ENCODE results near the gene ZNF599.
"Not testable (repeated sequence)": the region's sequence is repeated elsewhere in the genome, so short reads cannot be mapped to it uniquely, and the experiment has no call there.

ZNF599 gene

DNA sequence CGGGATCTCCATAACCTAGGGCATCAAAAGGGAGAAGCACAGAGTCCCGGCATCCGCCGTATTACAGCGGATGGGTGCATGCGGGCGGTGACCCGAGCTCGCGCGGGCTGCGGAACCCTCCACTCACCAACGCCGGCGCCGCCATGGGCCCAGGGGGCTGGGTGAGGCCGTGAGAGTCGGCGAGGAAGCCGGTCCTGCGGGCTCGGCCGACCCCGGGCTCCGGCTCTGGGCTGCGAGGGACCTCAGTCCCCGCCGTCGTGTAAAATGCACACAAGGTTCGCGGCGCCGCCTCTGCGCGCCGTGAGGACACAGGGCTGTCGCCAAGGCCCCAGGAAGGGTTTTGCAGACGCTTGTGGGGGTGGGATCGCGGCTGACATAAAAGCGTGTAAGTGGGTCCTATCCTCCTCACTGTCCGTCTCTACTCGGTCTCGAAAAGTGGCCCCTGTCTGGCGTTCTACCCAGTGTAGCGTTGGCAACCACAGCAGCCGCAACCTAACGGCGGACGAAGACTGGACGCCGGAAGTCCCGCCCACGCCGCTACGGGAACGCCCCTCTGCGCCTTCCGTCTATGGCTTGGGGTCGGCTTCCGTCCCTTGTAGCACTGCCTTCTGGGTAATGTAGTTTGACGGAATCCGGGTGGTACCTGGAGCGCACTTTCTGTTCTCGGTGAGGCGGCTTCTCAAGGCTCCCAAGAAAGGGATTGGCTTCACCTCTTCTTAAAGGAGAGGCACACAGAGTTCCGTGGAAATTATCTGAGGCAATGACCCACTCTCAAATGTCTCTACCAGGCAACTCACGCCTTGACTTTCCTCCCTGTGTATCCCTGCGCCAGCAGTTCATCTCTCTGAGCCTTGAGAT lies at the start of gene ZNF599:
TSS of gene ZNF599 (minus strand) at position 519 of the 858 bp plus-strand sequence. CDS start at position 145, 374 bp downstream.
- DNase-seq (ENCODE audit: low read depth), result peak; percentile 90

DNA sequence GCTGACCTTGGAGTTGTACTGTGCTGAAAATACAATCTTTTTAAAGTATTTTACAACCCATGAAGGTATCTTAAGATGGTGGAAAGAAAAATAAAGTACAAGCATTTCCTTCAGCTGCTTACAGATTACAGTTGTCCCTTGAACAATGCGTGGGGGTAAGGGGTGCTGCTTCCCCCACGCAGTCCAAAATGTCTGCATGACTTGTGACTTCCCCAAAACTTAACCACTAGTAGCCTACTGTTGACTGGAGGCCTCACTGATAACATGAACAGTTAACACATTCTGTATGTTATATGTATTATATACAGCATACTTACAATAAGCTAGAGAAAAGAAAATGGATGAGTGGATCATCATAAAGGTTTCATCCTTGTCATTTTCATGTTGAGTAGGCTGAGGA lies 45.3 kb upstream of the ZNF599 start:
- DNase-seq (ENCODE audit: low read depth), result no peak

DNA sequence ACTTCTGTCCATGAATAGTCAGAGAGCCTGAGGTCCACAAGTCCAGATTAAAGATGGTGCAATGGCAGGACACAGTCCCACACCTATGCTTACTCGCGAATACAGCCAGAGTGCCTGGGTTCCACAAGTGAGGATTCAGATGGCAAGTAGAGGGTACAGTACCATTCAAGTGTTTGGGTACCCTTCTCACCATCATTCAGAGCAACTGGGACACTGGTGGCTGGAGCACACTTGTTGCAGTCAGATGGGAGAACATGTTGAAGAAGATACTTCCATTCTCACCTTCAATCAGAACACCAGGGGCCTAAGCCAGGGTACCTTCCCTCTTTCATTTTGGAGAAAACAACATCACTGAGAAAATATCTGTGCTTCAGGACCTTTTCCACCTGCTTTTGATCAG lies 43.7 kb upstream of the ZNF599 start:
- DNase-seq (ENCODE audit: low read depth), result no peak

DNA sequence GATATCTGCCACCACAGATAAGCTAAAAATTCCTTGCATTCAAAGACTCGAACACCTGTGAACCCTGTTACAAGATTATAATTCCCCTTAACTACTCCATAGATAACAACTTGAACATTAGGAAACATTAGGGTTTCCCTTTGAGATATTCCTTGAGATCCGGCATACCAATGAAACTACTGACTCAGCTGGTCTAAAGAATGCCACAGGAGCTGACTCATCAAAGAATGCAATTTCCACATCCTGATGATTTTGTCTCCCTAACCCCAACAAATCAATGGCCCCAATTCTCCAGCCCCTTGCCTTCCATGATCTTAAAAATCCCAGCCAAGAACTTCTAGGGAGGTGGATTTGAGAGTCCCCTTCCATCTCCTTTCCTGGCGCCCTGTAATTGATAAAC lies 35.6 kb upstream of the ZNF599 start:
- DNase-seq (ENCODE audit: low read depth), result peak; percentile 83

DNA sequence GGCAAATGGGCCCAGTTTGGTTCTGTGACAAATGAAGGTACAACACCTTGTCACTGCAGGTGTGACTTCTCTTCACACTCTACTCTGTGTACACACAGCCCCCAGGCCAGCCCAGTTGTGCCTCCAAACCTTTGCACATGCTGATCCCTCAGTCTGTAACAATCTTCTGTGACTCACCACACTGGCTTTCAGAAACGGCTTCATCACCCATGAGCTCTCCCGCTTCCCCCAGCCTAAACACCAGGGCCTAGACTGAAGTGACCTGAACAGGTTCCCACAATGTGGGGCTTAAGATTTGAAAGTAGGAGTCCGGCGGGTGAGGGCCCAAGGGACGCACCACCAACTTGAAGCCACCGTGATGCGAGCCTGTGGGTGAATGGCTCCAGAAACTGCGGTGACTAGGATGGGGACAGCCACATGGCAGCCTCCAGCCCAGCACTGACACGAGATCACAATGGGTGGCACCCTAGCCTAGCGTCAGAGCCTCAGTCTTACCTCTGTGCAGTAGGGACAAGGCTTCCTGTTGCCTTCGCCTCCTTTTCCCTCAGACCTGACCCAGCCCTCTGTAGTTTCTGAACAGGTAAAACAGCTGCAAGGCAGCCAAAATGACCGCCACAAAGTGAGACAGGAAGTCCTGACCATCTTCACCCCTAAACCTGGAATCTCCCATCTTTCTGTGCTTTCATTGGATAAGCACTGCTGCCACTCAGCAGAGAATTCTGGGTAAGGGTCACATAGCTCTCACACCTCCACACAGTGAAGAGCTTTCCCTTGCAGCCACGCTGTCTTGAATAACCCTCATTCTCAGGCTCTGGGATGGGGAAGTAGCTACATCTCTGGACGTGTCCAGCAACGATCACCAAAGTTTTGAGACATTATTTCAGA lies 34.2 kb upstream of the ZNF599 start:
- DNase-seq (ENCODE audit: low read depth), result peak; percentile 52

DNA sequence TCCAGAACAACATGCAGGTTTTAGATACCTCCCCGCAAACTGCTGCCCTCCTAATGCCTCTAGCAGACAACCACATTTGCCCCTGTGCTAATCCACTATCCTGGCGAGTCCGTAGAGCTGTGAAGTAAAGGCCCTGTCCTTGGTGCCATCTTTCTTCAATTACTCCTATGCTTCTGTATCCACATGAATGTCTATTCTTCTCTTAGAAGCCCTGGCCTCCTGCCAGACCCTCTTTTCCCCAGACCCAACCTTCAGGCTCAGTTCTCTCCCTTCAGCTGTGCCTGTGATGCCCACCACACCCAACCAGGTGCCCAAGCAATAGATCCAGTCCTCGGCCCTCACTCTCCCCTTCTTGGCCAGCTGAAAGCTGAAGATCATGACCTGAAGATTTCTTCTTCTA lies 31.1 kb upstream of the ZNF599 start:
- DNase-seq (ENCODE audit: low read depth), result no peak

DNA sequence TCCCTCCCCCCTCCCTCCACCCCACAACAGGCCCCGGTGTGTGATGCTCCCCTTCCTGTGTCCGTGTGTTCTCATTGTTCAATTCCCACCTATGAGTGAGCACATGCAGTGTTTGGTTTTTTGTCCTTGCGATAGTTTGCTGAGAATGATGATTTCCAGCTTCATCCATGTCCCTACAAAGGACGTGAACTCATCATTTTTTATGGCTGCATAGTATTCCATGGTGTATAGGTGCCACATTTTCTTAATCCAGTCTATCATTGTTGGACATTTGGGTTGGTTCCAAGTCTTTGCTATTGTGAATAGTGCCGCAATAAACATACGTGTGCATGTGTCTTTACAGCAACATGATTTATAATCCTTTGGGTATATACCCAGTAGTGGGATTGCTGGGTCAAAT lies 23.9 kb upstream of the ZNF599 start:
- DNase-seq (ENCODE audit: low read depth), result not testable (repeated sequence)

DNA sequence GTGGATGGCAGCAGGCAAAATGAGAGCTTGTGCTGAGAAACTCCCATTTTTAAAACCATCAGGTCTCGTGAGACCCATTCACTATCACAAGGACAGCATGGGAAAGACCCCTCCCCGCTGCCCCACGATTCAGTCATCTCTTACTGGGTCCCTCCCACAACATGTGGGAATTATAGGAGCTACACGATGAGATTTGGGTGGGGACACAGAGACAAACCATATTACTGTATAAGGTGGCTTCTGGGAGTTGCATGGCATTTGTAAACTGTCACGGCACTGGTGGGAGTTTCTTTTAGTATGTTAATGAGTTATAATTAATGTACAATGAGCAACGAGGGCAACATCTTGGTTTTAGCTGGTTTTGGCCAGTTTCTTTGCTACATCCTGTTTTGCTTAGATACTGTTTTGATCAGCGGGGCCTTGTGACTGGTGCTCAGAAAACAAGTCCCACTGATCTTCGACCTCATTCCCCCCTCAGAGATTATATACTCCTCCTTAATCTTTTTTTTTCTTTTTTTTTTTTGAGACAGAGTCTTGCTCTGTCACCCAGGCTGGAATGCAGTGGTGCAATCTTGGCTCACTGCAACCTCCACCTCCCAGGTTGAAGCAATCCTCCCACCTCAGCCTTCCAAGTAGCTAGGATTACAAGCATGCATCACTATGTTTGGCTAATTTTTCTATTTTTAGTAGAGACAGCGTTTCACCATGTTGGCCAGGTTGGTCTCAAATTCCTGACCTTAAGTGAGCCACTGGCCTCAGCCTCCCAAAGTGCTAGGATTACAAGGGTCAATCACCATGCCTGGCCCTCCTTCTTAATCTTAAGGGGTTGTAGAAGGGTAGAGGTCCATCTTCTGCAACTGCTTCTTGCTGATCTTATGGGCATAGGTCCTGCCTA lies 21.3 kb upstream of the ZNF599 start:
- DNase-seq (ENCODE audit: low read depth), result no peak

- peak; percentile 15 for DNase-seq (ENCODE audit: low read depth)
Measured at GRCh38 chr19:34793565-34793964, 20.6 kb upstream of the ZNF599 start.

DNA sequence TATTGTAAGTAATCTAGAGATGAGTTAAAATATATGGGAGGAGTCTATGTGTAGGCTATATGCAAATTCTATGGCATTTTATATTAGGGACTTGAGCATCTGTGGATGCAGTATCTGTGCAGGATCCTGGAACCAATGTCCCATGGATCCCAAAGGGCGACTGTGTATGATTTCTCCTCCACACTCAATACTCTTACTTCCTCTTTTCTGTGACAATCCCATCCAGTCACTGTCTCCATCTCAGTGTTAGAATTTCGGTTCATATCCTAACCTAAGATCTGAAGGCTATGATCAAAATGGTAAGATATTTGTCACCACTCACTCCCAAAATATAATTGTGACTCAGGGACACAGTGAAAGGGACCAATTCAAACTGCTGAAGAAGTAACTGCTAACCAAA lies 15.1 kb upstream of the ZNF599 start:
- no peak for DNase-seq (ENCODE audit: low read depth)

DNA sequence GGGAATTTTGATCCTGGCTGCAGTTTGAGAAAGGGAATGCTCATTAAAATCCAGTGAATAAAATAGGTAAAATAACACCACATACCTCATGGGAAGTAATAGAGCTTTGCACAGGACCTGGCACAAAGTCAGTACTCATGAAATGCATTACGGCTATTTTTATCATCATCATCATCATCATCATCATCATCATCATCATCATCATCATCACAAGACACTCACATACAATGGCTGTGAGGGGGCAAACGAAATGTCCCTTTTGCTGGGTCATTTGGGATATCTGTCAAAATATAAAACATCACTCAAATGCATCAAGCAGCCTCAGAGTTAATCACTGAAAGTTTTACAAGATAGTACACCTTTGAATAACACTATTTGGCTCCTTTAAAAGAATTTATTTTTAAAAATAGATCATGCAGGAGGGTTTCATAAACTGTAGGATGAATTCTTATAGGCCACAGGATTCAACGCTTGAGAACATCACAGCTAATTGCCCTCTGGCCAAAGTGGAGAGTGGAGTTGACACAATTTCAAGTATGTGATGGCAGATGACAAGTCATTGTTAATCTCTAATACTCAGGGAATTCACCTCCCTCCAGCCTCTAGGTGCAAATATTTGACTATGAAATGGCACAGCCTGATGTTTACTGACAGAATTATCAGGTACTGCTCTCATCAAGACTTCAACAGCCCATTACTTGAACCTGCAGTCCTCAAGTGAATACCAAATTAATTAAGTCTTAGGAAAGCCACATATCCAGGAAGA lies 14.2 kb upstream of the ZNF599 start:
- no peak for DNase-seq (ENCODE audit: low read depth)

DNA sequence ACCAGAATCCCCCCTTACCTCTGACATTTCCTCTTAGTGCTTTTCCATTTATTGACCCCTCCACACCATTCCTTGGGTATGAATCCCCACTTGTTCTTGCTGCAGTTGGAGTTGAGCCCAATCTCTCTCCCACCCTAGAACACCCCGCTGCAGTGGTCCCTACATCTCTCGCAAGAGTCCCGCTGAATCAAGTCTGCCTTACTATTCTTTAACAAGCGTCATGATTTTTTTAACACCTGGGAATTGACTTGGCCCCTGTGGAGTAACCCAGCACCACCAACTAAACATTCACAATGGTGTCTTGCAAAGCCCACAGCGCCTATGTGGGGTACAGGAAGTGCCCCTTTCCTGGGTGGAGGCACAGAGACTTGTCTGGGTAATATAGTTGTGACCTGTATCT lies 13.2 kb upstream of the ZNF599 start:
- DNase-seq (ENCODE audit: low read depth), result no peak

- DNase-seq (ENCODE audit: low read depth), result no peak
Measured at GRCh38 chr19:34779652-34780051, 6.6 kb upstream of the ZNF599 start.

DNA sequence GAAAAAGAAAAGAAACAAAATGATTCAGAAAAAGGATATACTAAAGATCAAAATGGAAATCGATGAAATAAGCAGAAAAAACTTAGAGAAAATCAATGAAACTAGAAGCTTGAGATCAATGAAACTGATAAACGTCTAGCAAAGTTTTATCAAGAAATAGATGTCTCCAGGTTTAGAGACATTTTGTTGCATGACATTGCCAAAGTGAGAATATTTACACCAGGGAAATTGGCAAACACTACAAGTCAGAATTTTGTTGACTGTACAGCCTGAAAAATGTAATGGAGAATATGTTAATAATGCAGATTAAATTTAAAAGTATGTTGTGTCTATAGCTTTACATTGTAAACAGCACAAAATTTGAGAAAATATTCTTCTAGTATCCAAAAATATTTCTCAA lies 5.3 kb upstream of the ZNF599 start:
- no peak for DNase-seq (ENCODE audit: low read depth)

DNA sequence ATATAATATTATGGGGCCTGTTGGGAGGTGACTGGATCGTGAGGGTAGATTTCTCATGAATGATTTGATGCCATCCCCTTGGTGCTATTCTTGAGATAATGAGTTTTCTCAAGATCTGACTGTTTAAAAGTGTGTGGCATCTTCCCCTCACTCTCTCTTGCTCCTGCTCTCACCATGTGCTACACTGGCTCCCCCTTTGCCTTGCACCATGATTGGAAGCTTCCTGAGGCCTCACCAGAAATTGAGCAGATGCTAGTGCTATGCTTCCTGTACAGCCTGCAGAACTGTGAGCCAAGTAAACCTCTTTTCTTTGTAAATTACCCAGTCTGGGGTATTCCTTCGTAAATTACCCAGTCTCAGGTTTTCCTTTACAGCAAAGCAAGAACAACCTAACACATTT lies 1.8 kb upstream of the ZNF599 start:
- DNase-seq (ENCODE audit: low read depth), result no peak

DNA sequence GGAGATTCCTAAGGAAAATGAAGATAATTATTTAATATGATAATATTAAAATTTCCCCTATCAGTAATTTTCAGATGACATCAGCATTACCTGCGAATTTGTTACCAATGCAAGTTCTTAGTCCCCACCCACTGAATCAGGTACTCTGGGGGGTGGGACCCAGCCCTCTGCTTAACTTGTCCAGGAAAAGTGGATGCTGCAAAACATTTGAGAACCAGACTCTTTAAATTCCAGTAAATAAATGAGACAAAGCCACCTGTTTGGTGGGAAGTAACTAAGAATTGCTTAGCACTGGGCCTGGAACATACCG lies 495 bp upstream of the ZNF599 start:
- DNase-seq (ENCODE audit: low read depth), result no peak

DNA sequence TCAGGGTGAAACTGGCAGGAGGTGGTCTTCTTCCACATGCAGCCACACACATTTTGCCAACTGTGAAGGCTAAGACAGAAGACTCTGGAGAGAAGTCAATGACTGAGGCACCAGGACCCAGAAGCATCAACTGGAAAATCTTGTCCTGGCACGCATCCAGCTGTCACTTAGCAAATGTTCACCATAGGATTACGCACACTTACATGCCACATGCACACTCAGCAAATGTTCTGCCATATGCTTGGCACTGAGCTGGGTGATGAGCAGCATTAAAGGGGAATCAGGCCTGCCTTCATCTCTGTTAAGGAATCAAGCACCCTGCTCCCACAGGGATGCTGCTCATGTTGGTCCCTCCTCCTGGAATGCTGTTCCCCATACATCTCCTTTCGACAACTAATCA lies 5.1 kb downstream of the ZNF599 start:
- no peak for DNase-seq (ENCODE audit: low read depth)

- DNase-seq (ENCODE audit: low read depth), result peak; percentile 44
Measured at GRCh38 chr19:34766386-34766785, 6.6 kb downstream of the ZNF599 start.

DNA sequence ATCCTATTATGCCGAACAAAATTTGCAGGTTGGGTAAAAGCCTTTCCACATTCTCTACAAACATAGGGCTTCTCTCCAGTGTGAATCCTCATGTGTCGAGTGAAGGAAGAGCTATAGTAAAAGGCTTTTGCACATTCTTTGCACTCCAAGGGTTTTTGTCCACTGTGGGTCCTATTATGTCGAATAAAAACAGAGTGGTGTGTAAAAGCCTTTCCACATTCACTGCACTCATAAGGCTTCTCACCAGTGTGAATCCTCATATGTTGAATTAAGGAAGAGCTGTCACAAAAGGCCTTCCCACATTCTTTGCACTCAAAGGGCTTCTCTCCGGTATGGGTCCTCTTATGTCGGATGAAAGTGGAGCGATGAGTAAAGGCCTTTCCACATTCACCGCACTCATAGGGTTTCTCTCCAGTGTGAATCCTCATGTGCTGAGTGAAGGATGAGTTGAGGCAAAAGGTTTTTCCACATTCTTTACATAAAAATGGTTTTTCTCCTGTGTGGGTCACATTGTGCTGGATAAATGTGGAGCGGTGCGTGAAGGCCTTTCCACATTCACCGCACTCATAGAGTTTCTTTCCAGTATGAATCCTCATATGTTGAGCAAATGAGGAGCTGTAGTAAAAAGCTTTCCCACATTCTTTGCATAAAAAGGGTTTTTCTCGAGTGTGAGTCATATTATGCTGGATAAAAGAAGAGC lies 13.6 kb downstream of the ZNF599 start:
- no peak for DNase-seq (ENCODE audit: low read depth)

DNA sequence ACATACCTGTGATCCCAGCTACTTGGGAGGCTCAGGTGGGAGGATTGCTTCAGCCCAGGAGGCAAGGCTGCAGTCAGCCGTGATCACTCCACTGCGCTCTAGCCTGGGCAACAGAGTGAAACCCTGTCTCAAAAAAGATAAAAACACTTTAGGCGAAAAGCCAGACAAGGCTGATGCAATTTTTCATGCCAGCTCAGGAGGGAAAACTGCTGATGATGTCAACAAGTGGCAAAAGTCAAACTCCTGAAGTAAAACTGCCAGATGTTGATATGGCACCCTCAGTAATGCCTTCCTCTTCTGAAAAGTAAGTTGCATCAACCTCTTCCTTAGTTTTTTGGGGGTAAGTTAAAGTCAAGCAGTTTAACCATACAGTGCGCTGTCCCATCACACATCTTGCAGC lies 15.6 kb downstream of the ZNF599 start:
- no peak for DNase-seq (ENCODE audit: low read depth)

Data from ELR (cell line).